PC-9 (cell line): Measurements from ENCODE around the gene RORC.

Source experiments
- EZH2 ChIP-seq: fragments of 200-600 bp; sonication (generic); IDR thresholded peaks from 2 replicates; pipeline ENCODE4 v1.8.0; 2017; ENCODE audit warnings: antibody characterized with exemption, low read depth
- TF ChIP-seq, protein P1 (sequence below): fragments of 200-600 bp; sonication (generic); conservative IDR thresholded peaks from 2 replicates; pipeline ENCODE4 v1.6.1; 2017; ENCODE audit warnings: mixed run types, antibody characterized with exemption, mild to moderate bottlenecking, moderate library complexity

DNA sequence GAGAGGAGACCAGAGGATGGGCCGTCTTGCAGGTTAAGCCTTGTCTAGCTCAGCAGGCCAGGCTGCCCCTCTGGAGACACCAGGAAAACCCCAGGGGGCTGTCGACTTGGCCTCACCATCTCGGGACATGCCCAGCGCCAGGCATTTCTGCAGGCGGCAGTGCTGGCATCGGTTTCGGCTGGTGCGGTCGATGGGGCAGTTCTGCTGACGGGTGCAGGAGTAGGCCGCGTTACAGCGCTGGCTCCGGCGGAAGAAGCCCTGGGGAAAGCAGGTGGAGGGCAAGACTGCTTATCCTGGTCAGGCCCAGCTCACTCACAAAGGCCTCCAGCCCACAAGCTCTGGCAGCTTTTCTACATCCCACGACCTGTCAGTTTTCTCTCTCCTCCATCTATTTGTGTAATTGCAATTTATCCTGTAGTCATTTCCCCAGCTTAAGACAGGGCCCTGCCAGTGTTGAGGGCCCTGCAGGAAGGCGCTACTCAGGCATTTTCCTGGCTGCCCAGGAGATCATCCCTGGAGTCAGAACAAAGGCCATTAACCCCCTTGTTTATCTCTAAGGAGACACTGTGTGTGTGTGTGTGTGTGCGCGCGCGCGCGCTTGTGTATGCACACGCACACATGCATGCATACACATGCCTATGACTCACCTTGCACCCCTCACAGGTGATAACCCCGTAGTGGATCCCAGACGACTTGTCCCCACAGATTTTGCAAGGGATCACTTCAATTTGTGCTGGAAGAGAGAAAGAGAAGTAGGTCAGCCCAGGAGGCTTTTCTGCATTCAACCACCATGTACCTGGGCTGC, 14.9 kb downstream of the RORC start:
- TF ChIP-seq, protein P1, sequence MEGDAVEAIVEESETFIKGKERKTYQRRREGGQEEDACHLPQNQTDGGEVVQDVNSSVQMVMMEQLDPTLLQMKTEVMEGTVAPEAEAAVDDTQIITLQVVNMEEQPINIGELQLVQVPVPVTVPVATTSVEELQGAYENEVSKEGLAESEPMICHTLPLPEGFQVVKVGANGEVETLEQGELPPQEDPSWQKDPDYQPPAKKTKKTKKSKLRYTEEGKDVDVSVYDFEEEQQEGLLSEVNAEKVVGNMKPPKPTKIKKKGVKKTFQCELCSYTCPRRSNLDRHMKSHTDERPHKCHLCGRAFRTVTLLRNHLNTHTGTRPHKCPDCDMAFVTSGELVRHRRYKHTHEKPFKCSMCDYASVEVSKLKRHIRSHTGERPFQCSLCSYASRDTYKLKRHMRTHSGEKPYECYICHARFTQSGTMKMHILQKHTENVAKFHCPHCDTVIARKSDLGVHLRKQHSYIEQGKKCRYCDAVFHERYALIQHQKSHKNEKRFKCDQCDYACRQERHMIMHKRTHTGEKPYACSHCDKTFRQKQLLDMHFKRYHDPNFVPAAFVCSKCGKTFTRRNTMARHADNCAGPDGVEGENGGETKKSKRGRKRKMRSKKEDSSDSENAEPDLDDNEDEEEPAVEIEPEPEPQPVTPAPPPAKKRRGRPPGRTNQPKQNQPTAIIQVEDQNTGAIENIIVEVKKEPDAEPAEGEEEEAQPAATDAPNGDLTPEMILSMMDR = no peak
- TF ChIP-seq EZH2 = no peak
